Measurements from ENCODE around the gene MAGEB18.

Gene MAGEB18

GRCh38 chrX:26138274-26138673, at the start of gene MAGEB18:
TSS of gene MAGEB18 (plus strand) at chrX:26138343. CDS start at chrX:26138986, 643 bp downstream.
- Histone ChIP-seq H3K4me3 (ENCODE audit: low read length) (no peak within 1 kb of the TSS), H3K4me1 (ENCODE audit: control insufficient read depth, insufficient read depth, low read length) (no peaks in the 10 kb centered on the region), H3K36me3 (ENCODE audit: control insufficient read depth, insufficient read depth, low read length) (no peaks in the 10 kb centered on the region), H3K27me3 (ENCODE audit: control insufficient read depth, insufficient read depth, low read length) (no peaks in the 10 kb centered on the region), H3K9ac (ENCODE audit: low read length) (no peak within 1 kb of the TSS), H3K9me3 (ENCODE audit: control insufficient read depth, low read length) (no peaks in the 10 kb centered on the region)

- H3K9me3 ChIP-seq (ENCODE audit: control insufficient read depth, low read length): no peaks in the 10 kb centered on the region
- no peaks in the 10 kb centered on the region for H3K4me1 ChIP-seq (ENCODE audit: control insufficient read depth, insufficient read depth, low read length)
- no peaks in the 10 kb centered on the region for H3K36me3 ChIP-seq (ENCODE audit: control insufficient read depth, insufficient read depth, low read length)
- H3K9ac ChIP-seq (ENCODE audit: low read length): no peak overlapping the region
- no peaks in the 10 kb centered on the region for H3K27me3 ChIP-seq (ENCODE audit: control insufficient read depth, insufficient read depth, low read length)
- H3K4me3 ChIP-seq (ENCODE audit: low read length): no peak overlapping the region
Measured at GRCh38 chrX:26100421-26100920, 37.7 kb upstream of the MAGEB18 start.

GRCh38 chrX:26109142-26109541, 29.0 kb upstream of the MAGEB18 start:
- no peaks in the 10 kb centered on the region for H3K4me1 ChIP-seq (ENCODE audit: control insufficient read depth, insufficient read depth, low read length)

GRCh38 chrX:26146024-26146423, 7.9 kb downstream of the MAGEB18 start:
- H3K4me1 ChIP-seq (ENCODE audit: control insufficient read depth, insufficient read depth, low read length): no peaks in the 10 kb centered on the region
- no peaks in the 10 kb centered on the region for H3K36me3 ChIP-seq (ENCODE audit: control insufficient read depth, insufficient read depth, low read length)
- H3K9ac ChIP-seq (ENCODE audit: low read length): no peak overlapping the region
- no peaks in the 10 kb centered on the region for H3K9me3 ChIP-seq (ENCODE audit: control insufficient read depth, low read length)
- no peak overlapping the region for H3K4me3 ChIP-seq (ENCODE audit: low read length)
- no peaks in the 10 kb centered on the region for H3K27me3 ChIP-seq (ENCODE audit: control insufficient read depth, insufficient read depth, low read length)

More at GRCh38 chrX:26109142-26109541, 29.0 kb upstream of the MAGEB18 start:
- Histone ChIP-seq H3K4me3 (ENCODE audit: low read length) (no peak overlapping the region), H3K9me3 (ENCODE audit: control insufficient read depth, low read length) (no peaks in the 10 kb centered on the region), H3K27me3 (ENCODE audit: control insufficient read depth, insufficient read depth, low read length) (no peaks in the 10 kb centered on the region), H3K9ac (ENCODE audit: low read length) (no peak overlapping the region), H3K36me3 (ENCODE audit: control insufficient read depth, insufficient read depth, low read length) (no peaks in the 10 kb centered on the region)

GRCh38 chrX:26160301-26160700, 22.2 kb downstream of the MAGEB18 start, which contains the start of gene MAGEB6B:
TSS of gene MAGEB6B (plus strand) at chrX:26160601. CDS start at chrX:26160601, 0 bp downstream.
- Histone ChIP-seq H3K27me3 (ENCODE audit: control insufficient read depth, insufficient read depth, low read length) (no peaks in the 10 kb centered on the region), H3K4me1 (ENCODE audit: control insufficient read depth, insufficient read depth, low read length) (no peaks in the 10 kb centered on the region), H3K36me3 (ENCODE audit: control insufficient read depth, insufficient read depth, low read length) (no peaks in the 10 kb centered on the region), H3K9me3 (ENCODE audit: control insufficient read depth, low read length) (no peaks in the 10 kb centered on the region), H3K4me3 (ENCODE audit: low read length) (no peak within 1 kb of the TSS), H3K9ac (ENCODE audit: low read length) (no peak within 1 kb of the TSS)

Data from mucosa of stomach (tissue), 1 donor.